Thyroid gland (tissue), 4 donors: ENCODE data around the gene UTS2R. TPM values are rescaled to one million over a fixed set of nuclear protein-coding genes. Genes with fewer than 3 reads are reported as not detected.

Experiments
- DNase-seq, 2 donors: peaks; one replicate each; pipeline ENCODE4 v3.0.0-alpha.2; 2019
- H3K27ac ChIP-seq, 3 donors: fragments of 200-600 bp; sonication (generic); 1 replicate in 2 of 3; 2 replicates in 1 of 3; pipeline ENCODE4 v1.5.1; 2016 to 2019; ENCODE audit warnings: mild to moderate bottlenecking in 1 of 3, moderate library complexity in 1 of 3
- H3K27me3 ChIP-seq: fragments of 200-600 bp; sonication (generic); one replicate; pipeline ENCODE4 v1.5.1; 2019
- H3K36me3 ChIP-seq, 2 donors: fragments of 200-600 bp; sonication (generic); one replicate each; pipeline ENCODE4 v1.5.1; 2016 to 2019
- H3K4me1 ChIP-seq, 2 donors: fragments of 200-600 bp; sonication (generic); one replicate each; pipeline ENCODE4 v1.5.1; 2017 to 2019
- H3K4me3 ChIP-seq, 3 donors: fragments of 200-600 bp; sonication (generic); replicated peaks in 1 of 3; 1 replicate in 2 of 3; 2 replicates in 1 of 3; pipeline ENCODE4 v1.5.1; 2016; ENCODE audit warnings: mild to moderate bottlenecking in 1 of 3
- H3K9me3 ChIP-seq: fragments of 200-600 bp; sonication (generic); one replicate; pipeline ENCODE4 v1.5.1; 2017
- CTCF ChIP-seq, 6 experiments: fragments of 200-600 bp in 3 of 6; fragments of 450-650 bp in 3 of 6; sonication (generic) in 3 of 6; IDR thresholded peaks; one replicate each; pipeline ENCODE4 v1.5.1; 2016 to 2019; ENCODE audit warnings: antibody characterized with exemption in 6 of 6, mild to moderate bottlenecking in 2 of 6, inconsistent platforms in 1 of 6, moderate library complexity in 1 of 6
- POLR2A ChIP-seq, 2 donors: fragments of 450-650 bp; IDR thresholded peaks; one replicate each; pipeline ENCODE4 v1.6.1; 2017; ENCODE audit warnings: antibody characterized with exemption in 2 of 2, mild to moderate bottlenecking in 2 of 2, moderate library complexity in 1 of 2
- WGBS, 2 donors: methylation state at CpG; one replicate each; pipeline ENCODE4 v1.1.5; 2017; 5-methylcytosine and 5-hydroxymethylcytosine counted together
- intact Hi-C: fragments of 100-400 bp; cut with DNase I; formaldehyde crosslinking; loops from one replicate; pipeline ENCODE4 v1.15.1; 2023
- total RNA-seq, 4 donors: library from RNA; depleted of rRNA; stranded (reverse); fragments of >200 nt; gene quantifications; one replicate each; pipeline ENCODE4 v1.2.3, GENCODE V29; 2016

The UTS2R gene
- total RNA-seq, 4 donors from 2014 or later = 0.22 to 6.6 (median 3.9) TPM

GRCh38 chr17:82365606-82366295 lies 5.8 kb upstream of the UTS2R start:
- Histone ChIP-seq H3K9me3 (no peaks in the 10 kb centered on the region), H3K36me3 (no peaks in the 10 kb centered on the region), H3K27me3 (no peaks in the 10 kb centered on the region), H3K4me3 (no peak overlapping the region), H3K27ac (no peak overlapping the region), H3K4me1 (peaks cover 3 to 4% of the 10 kb centered on the region in 2 donors)
- WGBS, 2 donors = 71 to 79% methylated on average over 6 of the region's 6 CpGs
- intact Hi-C loops = no loop called here
- TF ChIP-seq CTCF (IDR thresholded peaks at IDR 0.05) (no peak), POLR2A (IDR thresholded peaks at IDR 0.05) (no peak)
- no peak for DNase-seq

GRCh38 chr17:82366749-82367148 lies 4.8 kb upstream of the UTS2R start:
- H3K9me3 ChIP-seq = no peaks in the 10 kb centered on the region
- peaks cover 4 to 13% of the 10 kb centered on the region in 2 donors for H3K4me1 ChIP-seq
- no peak for DNase-seq
- 91 to 93% methylated on average over 7 of the region's 7 CpGs for WGBS, 2 donors
- TF ChIP-seq CTCF (IDR thresholded peaks at IDR 0.05) (no peak), POLR2A (IDR thresholded peaks at IDR 0.05) (no peak)
- intact Hi-C loops = no loop called here
- no peaks in the 10 kb centered on the region for H3K36me3 ChIP-seq
- no peak overlapping the region for H3K27ac ChIP-seq
- H3K4me3 ChIP-seq = no peak overlapping the region
- no peaks in the 10 kb centered on the region for H3K27me3 ChIP-seq

GRCh38 chr17:82367724-82368524 lies 3.6 kb upstream of the UTS2R start:
- peaks cover 11 to 24% of the 10 kb centered on the region in 2 donors for H3K4me1 ChIP-seq
- H3K27ac ChIP-seq = no peak overlapping the region
- intact Hi-C loops = no loop called here
- H3K27me3 ChIP-seq = no peaks in the 10 kb centered on the region
- H3K4me3 ChIP-seq = no peak overlapping the region
- WGBS, 2 donors = 91 to 93% methylated on average over 12 to 14 of the region's 14 CpGs
- no peak for DNase-seq
- H3K36me3 ChIP-seq = no peaks in the 10 kb centered on the region
- no peaks in the 10 kb centered on the region for H3K9me3 ChIP-seq
- no peak for TF ChIP-seq POLR2A (IDR thresholded peaks at IDR 0.05)
- no peak for TF ChIP-seq CTCF (IDR thresholded peaks at IDR 0.05)

GRCh38 chr17:82369211-82369610 lies 2.4 kb upstream of the UTS2R start:
- no peaks in the 10 kb centered on the region for H3K27me3 ChIP-seq
- peaks cover 11 to 29% of the 10 kb centered on the region in 2 donors for H3K4me1 ChIP-seq
- WGBS, 2 donors = 49 to 53% methylated on average over 7 of the region's 7 CpGs
- peak overlapping the region in 1 of 3 donors; percentile 29 for H3K27ac ChIP-seq
- H3K36me3 ChIP-seq = no peaks in the 10 kb centered on the region
- TF ChIP-seq POLR2A (IDR thresholded peaks at IDR 0.05) (no peak), CTCF (IDR thresholded peaks at IDR 0.05) (no peak)
- no peak overlapping the region for H3K4me3 ChIP-seq
- no peaks in the 10 kb centered on the region for H3K9me3 ChIP-seq
- intact Hi-C loops = no loop called here
- DNase-seq = peak; percentile 54 to 62
